OCI-LY3 (cell line): ENCODE measurements around the gene OR2Y1.

Experiments
- EZH2phosphoT487 ChIP-seq: fragments of 200-600 bp; shearing (Covaris generic); IDR thresholded peaks from 2 replicates; pipeline ENCODE4 v1.6.1; 2018; ENCODE audit warnings: antibody characterized with exemption, mixed run types, low read depth
- TF ChIP-seq, protein P1 (sequence below): fragments of 200-600, 300-600 bp; sonication (generic); IDR thresholded peaks from 2 replicates; pipeline ENCODE4 v1.5.1; 2014; ENCODE audit warnings: antibody characterized with exemption, low read length, low read depth

GRCh38 chr5:180739958-180740357 is at the start of gene OR2Y1:
- TF ChIP-seq, protein P1, sequence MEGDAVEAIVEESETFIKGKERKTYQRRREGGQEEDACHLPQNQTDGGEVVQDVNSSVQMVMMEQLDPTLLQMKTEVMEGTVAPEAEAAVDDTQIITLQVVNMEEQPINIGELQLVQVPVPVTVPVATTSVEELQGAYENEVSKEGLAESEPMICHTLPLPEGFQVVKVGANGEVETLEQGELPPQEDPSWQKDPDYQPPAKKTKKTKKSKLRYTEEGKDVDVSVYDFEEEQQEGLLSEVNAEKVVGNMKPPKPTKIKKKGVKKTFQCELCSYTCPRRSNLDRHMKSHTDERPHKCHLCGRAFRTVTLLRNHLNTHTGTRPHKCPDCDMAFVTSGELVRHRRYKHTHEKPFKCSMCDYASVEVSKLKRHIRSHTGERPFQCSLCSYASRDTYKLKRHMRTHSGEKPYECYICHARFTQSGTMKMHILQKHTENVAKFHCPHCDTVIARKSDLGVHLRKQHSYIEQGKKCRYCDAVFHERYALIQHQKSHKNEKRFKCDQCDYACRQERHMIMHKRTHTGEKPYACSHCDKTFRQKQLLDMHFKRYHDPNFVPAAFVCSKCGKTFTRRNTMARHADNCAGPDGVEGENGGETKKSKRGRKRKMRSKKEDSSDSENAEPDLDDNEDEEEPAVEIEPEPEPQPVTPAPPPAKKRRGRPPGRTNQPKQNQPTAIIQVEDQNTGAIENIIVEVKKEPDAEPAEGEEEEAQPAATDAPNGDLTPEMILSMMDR, result no peak
- no peak for TF ChIP-seq EZH2phosphoT487
